Loucy (cell line): ENCODE data around the gene IGHMBP2.

ENCODE experiments used
- EZH2phosphoT487 ChIP-seq: fragments of 200-600 bp; IDR thresholded peaks from 2 replicates; pipeline ENCODE4 v1.6.1; 2018; ENCODE audit warnings: antibody characterized with exemption, mild to moderate bottlenecking, moderate library complexity, borderline replicate concordance
- TF ChIP-seq, protein P1 (sequence below): fragments of 200-600 bp; sonication (generic); conservative IDR thresholded peaks from 2 replicates; pipeline ENCODE4 v1.5.1; 2014; ENCODE audit warnings: mild to moderate bottlenecking, antibody characterized with exemption, low read length

DNA sequence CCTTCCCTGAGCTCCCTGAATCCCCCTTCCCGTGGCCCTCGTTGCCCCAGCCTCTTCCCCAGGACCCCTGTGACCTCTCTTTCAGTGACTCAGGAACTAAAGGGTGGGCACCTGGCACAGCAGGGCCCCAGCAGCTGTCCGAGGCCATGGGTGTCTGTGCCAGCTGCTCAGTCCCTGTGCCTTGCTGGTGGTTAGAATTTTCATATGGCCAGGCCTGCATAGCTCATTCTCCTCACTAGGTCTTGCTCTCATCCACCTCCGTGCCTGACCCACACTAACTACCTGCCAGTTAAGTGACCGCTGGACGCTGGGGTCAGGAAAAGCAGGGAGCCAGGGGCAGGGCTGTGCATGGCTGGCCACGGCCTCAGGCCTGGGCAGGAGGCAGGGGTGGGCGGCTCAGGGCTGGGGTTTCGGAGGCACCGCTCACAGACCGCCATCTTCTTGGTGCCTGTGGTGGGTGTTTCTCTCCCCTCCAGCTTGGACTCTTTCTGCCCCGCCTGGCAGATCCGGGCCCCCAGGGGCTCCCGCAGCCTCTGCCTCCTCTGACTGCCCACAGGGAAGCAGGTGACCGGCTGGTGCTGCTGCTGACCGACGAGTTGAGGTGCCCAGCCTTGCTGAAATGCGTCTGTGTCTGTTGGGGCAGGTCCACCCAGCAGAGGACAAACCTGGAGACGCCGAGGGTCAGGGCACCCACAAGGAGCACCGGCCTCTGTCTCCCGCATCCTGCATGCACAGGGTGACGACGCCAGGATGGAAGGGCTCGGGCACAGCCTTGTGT lies 56.8 kb downstream of the IGHMBP2 start:
- TF ChIP-seq EZH2phosphoT487, result no peak
- TF ChIP-seq, protein P1, sequence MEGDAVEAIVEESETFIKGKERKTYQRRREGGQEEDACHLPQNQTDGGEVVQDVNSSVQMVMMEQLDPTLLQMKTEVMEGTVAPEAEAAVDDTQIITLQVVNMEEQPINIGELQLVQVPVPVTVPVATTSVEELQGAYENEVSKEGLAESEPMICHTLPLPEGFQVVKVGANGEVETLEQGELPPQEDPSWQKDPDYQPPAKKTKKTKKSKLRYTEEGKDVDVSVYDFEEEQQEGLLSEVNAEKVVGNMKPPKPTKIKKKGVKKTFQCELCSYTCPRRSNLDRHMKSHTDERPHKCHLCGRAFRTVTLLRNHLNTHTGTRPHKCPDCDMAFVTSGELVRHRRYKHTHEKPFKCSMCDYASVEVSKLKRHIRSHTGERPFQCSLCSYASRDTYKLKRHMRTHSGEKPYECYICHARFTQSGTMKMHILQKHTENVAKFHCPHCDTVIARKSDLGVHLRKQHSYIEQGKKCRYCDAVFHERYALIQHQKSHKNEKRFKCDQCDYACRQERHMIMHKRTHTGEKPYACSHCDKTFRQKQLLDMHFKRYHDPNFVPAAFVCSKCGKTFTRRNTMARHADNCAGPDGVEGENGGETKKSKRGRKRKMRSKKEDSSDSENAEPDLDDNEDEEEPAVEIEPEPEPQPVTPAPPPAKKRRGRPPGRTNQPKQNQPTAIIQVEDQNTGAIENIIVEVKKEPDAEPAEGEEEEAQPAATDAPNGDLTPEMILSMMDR, result no peak
